ENCODE measurements around the gene ACAD8.
"Not testable (repeated sequence)": the region's sequence is repeated elsewhere in the genome, so short reads cannot be mapped to it uniquely, and the experiment has no call there.

Gene ACAD8

DNA sequence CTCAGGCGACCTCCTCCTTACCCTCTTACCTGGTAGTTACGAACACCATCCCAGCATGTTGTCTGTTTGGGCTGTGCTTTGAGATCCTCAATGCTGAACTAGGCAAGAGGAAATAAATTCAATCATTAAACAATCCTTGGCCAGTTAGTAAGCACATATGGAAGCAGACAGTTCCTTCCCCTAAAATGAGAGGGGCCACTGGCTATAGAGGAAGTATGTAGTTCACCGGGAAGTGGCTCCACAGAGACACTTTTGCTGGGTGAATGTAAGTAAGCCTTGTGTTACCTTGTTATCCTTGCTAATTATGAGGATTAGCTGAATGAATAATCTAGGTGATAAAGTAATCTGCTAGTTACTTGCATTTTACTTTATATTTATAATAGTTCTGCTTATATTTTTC is 3.1 kb upstream of the ACAD8 start:
- TF ChIP-seq, protein P1, sequence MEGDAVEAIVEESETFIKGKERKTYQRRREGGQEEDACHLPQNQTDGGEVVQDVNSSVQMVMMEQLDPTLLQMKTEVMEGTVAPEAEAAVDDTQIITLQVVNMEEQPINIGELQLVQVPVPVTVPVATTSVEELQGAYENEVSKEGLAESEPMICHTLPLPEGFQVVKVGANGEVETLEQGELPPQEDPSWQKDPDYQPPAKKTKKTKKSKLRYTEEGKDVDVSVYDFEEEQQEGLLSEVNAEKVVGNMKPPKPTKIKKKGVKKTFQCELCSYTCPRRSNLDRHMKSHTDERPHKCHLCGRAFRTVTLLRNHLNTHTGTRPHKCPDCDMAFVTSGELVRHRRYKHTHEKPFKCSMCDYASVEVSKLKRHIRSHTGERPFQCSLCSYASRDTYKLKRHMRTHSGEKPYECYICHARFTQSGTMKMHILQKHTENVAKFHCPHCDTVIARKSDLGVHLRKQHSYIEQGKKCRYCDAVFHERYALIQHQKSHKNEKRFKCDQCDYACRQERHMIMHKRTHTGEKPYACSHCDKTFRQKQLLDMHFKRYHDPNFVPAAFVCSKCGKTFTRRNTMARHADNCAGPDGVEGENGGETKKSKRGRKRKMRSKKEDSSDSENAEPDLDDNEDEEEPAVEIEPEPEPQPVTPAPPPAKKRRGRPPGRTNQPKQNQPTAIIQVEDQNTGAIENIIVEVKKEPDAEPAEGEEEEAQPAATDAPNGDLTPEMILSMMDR (IDR thresholded peaks at IDR 0.05; ENCODE audit: low read depth, low read length): no peak
- no peak overlapping the region for H3K4me3 ChIP-seq (ENCODE audit: low read depth, low read length)

DNA sequence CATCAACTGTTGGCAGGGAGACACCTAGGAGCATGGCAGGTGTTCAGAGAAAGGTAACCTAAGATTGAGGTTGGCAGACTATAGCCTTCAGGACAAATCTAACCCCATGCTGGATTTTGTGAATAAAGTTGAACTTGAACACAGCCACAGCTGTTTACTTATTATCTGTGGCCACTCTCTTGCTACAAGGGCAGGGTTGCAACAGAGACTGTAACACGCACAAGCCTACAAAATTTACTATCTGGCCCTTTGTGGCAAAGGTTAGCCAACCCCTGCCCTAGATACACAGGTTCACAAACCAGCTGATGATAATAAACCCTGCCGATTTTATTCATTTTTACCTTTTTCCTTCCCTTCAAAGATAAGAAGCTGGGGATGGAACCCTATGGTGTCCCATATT is 2.7 kb upstream of the ACAD8 start:
- TF ChIP-seq, protein P1 (IDR thresholded peaks at IDR 0.05; ENCODE audit: low read depth, low read length): no peak
- no peak overlapping the region for H3K4me3 ChIP-seq (ENCODE audit: low read depth, low read length)

DNA sequence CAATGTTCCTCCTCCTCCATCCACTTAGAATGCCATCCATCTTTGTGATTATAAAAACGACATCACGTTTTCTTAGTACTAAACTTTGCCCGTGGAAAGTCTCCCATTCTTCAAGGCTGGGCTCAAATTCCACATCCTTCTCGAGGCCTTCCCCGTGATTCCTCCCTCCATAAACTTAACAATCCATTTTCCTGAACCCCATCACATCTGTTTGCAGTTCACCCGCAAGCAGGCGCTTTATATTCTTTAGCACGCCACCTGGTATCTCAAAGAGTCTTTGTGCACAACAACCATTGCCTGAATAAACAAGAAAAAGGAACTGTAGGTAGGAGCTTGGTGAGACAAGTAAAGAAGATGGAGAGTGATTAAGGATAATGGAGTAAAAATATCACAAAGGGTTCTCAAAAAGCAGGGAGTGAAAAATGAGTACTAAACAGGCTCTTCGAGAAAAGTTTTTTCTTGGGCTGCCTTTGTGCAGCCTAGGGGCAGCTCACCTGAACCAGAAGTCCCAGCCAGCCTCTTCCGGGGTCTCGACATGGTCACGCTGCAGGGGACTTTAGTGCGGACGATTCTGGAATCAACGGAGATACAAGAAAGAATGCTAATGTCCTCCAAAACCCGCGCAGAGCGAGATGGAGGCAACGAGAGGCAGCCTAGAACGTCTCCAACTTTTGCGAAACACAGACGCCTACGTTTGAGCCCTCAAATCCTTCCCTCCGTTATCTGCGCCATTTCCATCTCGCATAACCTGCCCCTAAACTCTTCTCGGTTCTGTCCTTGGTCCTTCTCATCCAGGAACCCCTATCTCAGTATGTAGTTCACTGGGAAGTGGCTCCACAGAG is 801 bp upstream of the ACAD8 start:
- H3K4me3 ChIP-seq (ENCODE audit: low read depth, low read length): peak overlapping the region; percentile 64
- TF ChIP-seq, protein P1 (IDR thresholded peaks at IDR 0.05; ENCODE audit: low read depth, low read length): no peak

DNA sequence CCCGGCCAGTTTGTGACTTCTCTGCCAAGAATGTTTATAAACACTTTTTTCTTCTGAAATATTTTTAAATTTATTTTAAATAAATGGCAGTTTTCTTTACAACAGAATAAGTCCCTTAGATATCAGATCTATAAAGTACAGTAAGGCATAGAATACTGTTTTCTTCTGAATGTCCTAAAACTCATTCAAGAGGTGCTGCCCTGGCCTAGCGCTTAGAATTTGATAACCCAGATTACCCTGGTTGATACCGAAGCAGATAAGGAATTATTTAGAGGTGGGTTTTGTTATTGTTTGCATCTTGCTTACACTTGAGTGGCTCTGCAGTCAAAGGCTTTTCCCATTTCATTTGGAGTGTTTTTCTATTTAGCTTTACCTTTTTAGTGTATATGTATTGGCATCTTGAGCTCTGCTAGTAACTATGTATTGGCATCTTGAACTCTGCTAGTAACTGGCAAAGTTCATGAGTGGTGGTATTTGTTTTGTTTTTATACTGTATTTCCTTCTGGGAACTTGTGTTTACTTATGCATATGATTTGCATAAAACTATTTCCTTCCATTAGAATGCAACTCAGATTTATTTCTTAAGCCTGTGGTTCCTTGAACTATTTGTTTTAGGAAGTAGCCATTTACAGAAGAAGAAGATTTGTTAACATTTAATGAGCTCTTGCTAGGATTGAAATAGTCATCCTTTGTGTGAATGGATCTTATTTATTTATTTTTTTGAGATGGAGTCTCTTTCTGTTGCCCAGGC is 1.2 kb downstream of the ACAD8 start:
- H3K4me3 ChIP-seq (ENCODE audit: low read depth, low read length): peak overlapping the region; percentile 64
- TF ChIP-seq, protein P1 (IDR thresholded peaks at IDR 0.05; ENCODE audit: low read depth, low read length): no peak

DNA sequence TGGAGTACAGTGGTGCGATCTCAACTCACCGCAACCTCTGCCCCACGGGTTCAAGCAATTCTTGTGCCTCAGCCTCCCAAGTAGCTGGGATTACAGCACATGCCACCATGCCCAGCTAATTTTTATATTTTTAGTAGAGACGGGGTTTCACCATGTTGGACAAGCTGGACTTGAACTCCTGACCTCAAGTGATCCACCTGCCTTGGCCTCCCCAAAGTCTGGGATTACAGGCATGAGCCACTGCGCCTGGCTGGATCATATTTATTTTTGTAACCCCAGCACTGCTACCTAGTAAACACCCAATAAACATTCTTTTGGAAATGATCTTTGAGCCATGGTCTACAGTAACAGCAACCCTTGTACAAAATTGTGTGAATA is 1.8 kb downstream of the ACAD8 start:
- not testable (repeated sequence) for H3K4me3 ChIP-seq (ENCODE audit: low read depth, low read length)

DNA sequence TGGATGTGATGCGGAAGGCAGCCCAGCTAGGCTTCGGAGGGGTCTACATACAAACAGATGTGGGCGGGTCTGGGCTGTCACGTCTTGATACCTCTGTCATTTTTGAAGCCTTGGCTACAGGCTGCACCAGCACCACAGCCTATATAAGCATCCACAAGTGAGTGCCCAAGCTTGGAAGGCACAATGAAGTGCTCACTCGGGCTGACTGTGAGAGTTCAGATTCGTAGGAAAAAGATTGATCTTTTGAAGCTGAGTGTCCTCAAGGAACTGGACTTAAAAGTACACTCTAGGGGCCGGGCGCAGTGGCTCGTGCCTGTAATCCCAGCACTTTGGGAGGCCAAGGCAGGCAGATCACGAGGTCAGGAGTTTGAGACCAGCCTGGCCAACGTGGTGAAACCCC is 3.7 kb downstream of the ACAD8 start:
- no peak overlapping the region for H3K4me3 ChIP-seq (ENCODE audit: low read depth, low read length)
- TF ChIP-seq, protein P1 (IDR thresholded peaks at IDR 0.05; ENCODE audit: low read depth, low read length): no peak

DNA sequence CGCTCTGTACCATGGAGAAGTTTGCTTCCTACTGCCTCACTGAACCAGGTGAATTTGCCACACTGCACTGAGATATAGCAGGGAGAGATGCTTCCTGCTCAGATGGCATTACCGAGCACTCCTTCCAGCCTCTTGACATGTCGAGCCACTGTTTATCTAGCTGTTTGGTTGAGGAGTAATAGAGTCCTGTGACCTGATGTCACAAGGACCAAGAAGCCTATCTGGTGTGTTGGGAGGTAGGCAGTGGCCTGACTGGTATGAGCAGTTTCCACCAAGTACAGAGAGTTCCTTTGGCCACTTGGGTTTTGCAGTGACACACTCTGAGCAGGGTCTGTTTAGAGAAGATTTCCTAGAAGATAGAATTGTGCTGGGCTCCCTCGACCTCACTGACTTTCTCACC is 5.2 kb downstream of the ACAD8 start:
- no peak overlapping the region for H3K4me3 ChIP-seq (ENCODE audit: low read depth, low read length)
- TF ChIP-seq, protein P1 (IDR thresholded peaks at IDR 0.05; ENCODE audit: low read depth, low read length): no peak
